Mesangial cell (primary cell): ENCODE data around the gene TAMM41. TPM values are rescaled to one million over a fixed set of nuclear protein-coding genes. Genes with fewer than 3 reads are reported as not detected.

ENCODE experiments used
- total RNA-seq: library from RNA; depleted of rRNA; stranded (reverse); fragments of >200 nt; gene quantifications from 2 replicates; pipeline ENCODE4 v1.2.3, GENCODE V29; 2015

The TAMM41 gene
- total RNA-seq, result 7.0 and 8.3 TPM in 2 replicates

GRCh38 chr3:11846281-11847266 is at the start of gene TAMM41:
Gene TAMM41 (minus strand): TSS chr3:11846885. CDS start chr3:11846636, 249 bp downstream.

Other genes starting within 250 kb of the TAMM41 start
- gene VGLL4, start 203.0 kb downstream of the TAMM41 start, total RNA-seq, result 39.1 and 112 TPM in 2 replicates
- 0.33 and 0.38 TPM in 2 replicates for gene SYN2, start 157.5 kb upstream of the TAMM41 start, total RNA-seq